Nephron (organoid): ENCODE measurements around the gene CLEC3B.

Experiments used
- H3K27ac Mint-ChIP-seq, 3 experiments: 2 replicates each; pipeline ENCODE4 v1.8.0; 2020; ENCODE audit warnings: mixed read lengths in 3 of 3, mild to moderate bottlenecking in 2 of 3, moderate library complexity in 1 of 3
- H3K27me3 Mint-ChIP-seq: 2 replicates; pipeline ENCODE4 v1.8.0; 2021; ENCODE audit warnings: low read depth, mild to moderate bottlenecking, moderate library complexity, mixed read lengths
- H3K36me3 Mint-ChIP-seq: 2 replicates; pipeline ENCODE4 v1.8.0; 2020; ENCODE audit warnings: low read depth, mixed read lengths
- H3K4me1 Mint-ChIP-seq: 2 replicates; pipeline ENCODE4 v1.8.0; 2020; ENCODE audit warnings: mixed read lengths
- H3K4me3 Mint-ChIP-seq, 3 experiments: 2 replicates each; pipeline ENCODE4 v1.8.0; 2020; ENCODE audit warnings: mild to moderate bottlenecking in 3 of 3, mixed read lengths in 3 of 3, moderate library complexity in 2 of 3
- H3K9me3 Mint-ChIP-seq: 2 replicates; pipeline ENCODE4 v1.8.0; 2020; ENCODE audit warnings: mixed read lengths
- CTCF ChIP-seq, 3 experiments: fragments of 200-600 bp; sonication (generic); IDR thresholded peaks; one replicate each; pipeline ENCODE4 v1.5.0; 2021; ENCODE audit warnings: antibody characterized with exemption in 3 of 3; ENCODE audit not compliant: unreplicated experiment in 3 of 3

Gene CLEC3B

GRCh38 chr3:45024542-45025255 lies 1.4 kb upstream of the CLEC3B start:
- H3K4me1 Mint-ChIP-seq, result peaks cover 64% of the 10 kb centered on the region
- H3K36me3 Mint-ChIP-seq, result no peaks in the 10 kb centered on the region
- no peaks in the 10 kb centered on the region for H3K9me3 Mint-ChIP-seq
- H3K27ac Mint-ChIP-seq, result peak overlapping the region in 2 of 3 experiments; percentile 63 to 88
- H3K4me3 Mint-ChIP-seq, result no peak overlapping the region
- H3K27me3 Mint-ChIP-seq, result peaks cover 14% of the 10 kb centered on the region
- no peak for TF ChIP-seq CTCF (IDR thresholded peaks at IDR 0.05; ENCODE audit: unreplicated experiment in 3 of 3)

GRCh38 chr3:45026957-45027356 lies 854 bp downstream of the CLEC3B start:
- H3K4me1 Mint-ChIP-seq, result peaks cover 46% of the 10 kb centered on the region
- H3K36me3 Mint-ChIP-seq, result no peaks in the 10 kb centered on the region
- H3K27ac Mint-ChIP-seq, result peak overlapping the region in 2 of 3 experiments; percentile 63 to 88
- H3K4me3 Mint-ChIP-seq, result peak overlapping the region; percentile 27 to 50 (median 45)
- H3K9me3 Mint-ChIP-seq, result no peaks in the 10 kb centered on the region
- no peak for TF ChIP-seq CTCF (IDR thresholded peaks at IDR 0.05; ENCODE audit: unreplicated experiment in 3 of 3)
- H3K27me3 Mint-ChIP-seq, result peaks cover 21% of the 10 kb centered on the region

GRCh38 chr3:45027441-45027840 lies 1.3 kb downstream of the CLEC3B start:
- H3K4me3 Mint-ChIP-seq, result peak overlapping the region in 1 of 3 experiments; percentile 19
- no peaks in the 10 kb centered on the region for H3K9me3 Mint-ChIP-seq
- TF ChIP-seq CTCF (IDR thresholded peaks at IDR 0.05; ENCODE audit: unreplicated experiment in 3 of 3), result no peak
- H3K27me3 Mint-ChIP-seq, result peaks cover 21% of the 10 kb centered on the region
- no peaks in the 10 kb centered on the region for H3K36me3 Mint-ChIP-seq
- peaks cover 44% of the 10 kb centered on the region for H3K4me1 Mint-ChIP-seq
- H3K27ac Mint-ChIP-seq, result peak overlapping the region in 2 of 3 experiments; percentile 63 to 88

GRCh38 chr3:45029216-45029615 lies 3.1 kb downstream of the CLEC3B start:
- Mint-ChIP-seq H3K27ac (no peak overlapping the region), H3K27me3 (peaks cover 35% of the 10 kb centered on the region)

GRCh38 chr3:45029661-45030060 lies 3.6 kb downstream of the CLEC3B start:
- Mint-ChIP-seq H3K9me3 (no peaks in the 10 kb centered on the region), H3K36me3 (no peaks in the 10 kb centered on the region), H3K4me1 (peaks cover 30% of the 10 kb centered on the region), H3K4me3 (no peak overlapping the region), H3K27me3 (peaks cover 37% of the 10 kb centered on the region), H3K27ac (no peak overlapping the region)
- TF ChIP-seq CTCF (IDR thresholded peaks at IDR 0.05; ENCODE audit: unreplicated experiment in 3 of 3), result no peak

More at GRCh38 chr3:45029216-45029615, 3.1 kb downstream of the CLEC3B start:
- H3K4me1 Mint-ChIP-seq, result peaks cover 35% of the 10 kb centered on the region
- TF ChIP-seq CTCF (IDR thresholded peaks at IDR 0.05; ENCODE audit: unreplicated experiment in 3 of 3), result no peak
- H3K4me3 Mint-ChIP-seq, result no peak overlapping the region
- H3K36me3 Mint-ChIP-seq, result no peaks in the 10 kb centered on the region
- no peaks in the 10 kb centered on the region for H3K9me3 Mint-ChIP-seq

- Mint-ChIP-seq H3K9me3 (no peaks in the 10 kb centered on the region), H3K4me1 (peaks cover 20% of the 10 kb centered on the region), H3K27ac (no peak overlapping the region), H3K27me3 (peaks cover 48% of the 10 kb centered on the region), H3K36me3 (no peaks in the 10 kb centered on the region), H3K4me3 (no peak overlapping the region)
- no peak for TF ChIP-seq CTCF (IDR thresholded peaks at IDR 0.05; ENCODE audit: unreplicated experiment in 3 of 3)
Observed at GRCh38 chr3:45031531-45031930, 5.4 kb downstream of the CLEC3B start.
